Activated CD4-positive, alpha-beta T cell treated with anti-CD3 and anti-CD28 coated beads for 36 hours (primary cell): ENCODE measurements around the gene PMPCB. TPM values are rescaled to one million over a fixed set of nuclear protein-coding genes. Genes with fewer than 3 reads are reported as not detected.
"Not testable (repeated sequence)": the region's sequence is repeated elsewhere in the genome, so short reads cannot be mapped to it uniquely, and the experiment has no call there.

Source experiments
- ATAC-seq: fragments of 200-7000 bp; cut with Tn5 transposase; one replicate; pipeline ENCODE4 v1.10.0; 2021; ENCODE audit warnings: mild to moderate bottlenecking, moderate library complexity
- CTCF ChIA-PET: fragments of 350-600 bp; sonication (Branson Sonifier 250); formaldehyde crosslinking; loops from one replicate; lab custom pipeline; 2021; ENCODE audit warnings: antibody characterized with exemption; lab: Charles Lee
- POLR2A ChIA-PET: fragments of 350-600 bp; sonication (Branson Sonifier 250); formaldehyde crosslinking; loops from one replicate; lab custom pipeline; 2021; ENCODE audit warnings: antibody characterized with exemption, inconsistent platforms; lab: Charles Lee
- DNase-seq: peaks from one replicate; pipeline ENCODE4 v3.0.0-alpha.2; 2020
- H3K27ac Mint-ChIP-seq: one replicate; pipeline ENCODE4 v1.8.0; 2021; ENCODE audit warnings: mixed read lengths
- H3K27me3 Mint-ChIP-seq: one replicate; pipeline ENCODE4 v1.8.0; 2021; ENCODE audit warnings: mixed read lengths
- H3K36me3 Mint-ChIP-seq: one replicate; pipeline ENCODE4 v1.8.0; 2021; ENCODE audit warnings: low read depth, mixed read lengths
- H3K4me1 Mint-ChIP-seq: one replicate; pipeline ENCODE4 v1.8.0; 2021; ENCODE audit warnings: mixed read lengths
- H3K4me3 Mint-ChIP-seq: one replicate; pipeline ENCODE4 v1.8.0; 2021; ENCODE audit warnings: mild to moderate bottlenecking, moderate library complexity, mixed read lengths
- H3K9me3 Mint-ChIP-seq: one replicate; pipeline ENCODE4 v1.8.0; 2021; ENCODE audit warnings: low read depth, mixed read lengths
- intact Hi-C, 2 experiments: fragments of 100-400 bp; cut with DNase I in 1 of 2; cut with micrococcal nuclease in 1 of 2; formaldehyde crosslinking; loops; one replicate each; pipeline versions ENCODE4 v1.14.2 to v1.15.1; 2022 to 2024; cut with DNase I, micrococcal nuclease
- total RNA-seq, 2 experiments: library from RNA; stranded (reverse); gene quantifications; one replicate each; pipeline ENCODE4 v1.2.3, GENCODE V29; 2021

The PMPCB gene, protein sequence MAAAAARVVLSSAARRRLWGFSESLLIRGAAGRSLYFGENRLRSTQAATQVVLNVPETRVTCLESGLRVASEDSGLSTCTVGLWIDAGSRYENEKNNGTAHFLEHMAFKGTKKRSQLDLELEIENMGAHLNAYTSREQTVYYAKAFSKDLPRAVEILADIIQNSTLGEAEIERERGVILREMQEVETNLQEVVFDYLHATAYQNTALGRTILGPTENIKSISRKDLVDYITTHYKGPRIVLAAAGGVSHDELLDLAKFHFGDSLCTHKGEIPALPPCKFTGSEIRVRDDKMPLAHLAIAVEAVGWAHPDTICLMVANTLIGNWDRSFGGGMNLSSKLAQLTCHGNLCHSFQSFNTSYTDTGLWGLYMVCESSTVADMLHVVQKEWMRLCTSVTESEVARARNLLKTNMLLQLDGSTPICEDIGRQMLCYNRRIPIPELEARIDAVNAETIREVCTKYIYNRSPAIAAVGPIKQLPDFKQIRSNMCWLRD
- 10 to 100 TPM; 70.7 to 86.9 TPM for total RNA-seq

DNA sequence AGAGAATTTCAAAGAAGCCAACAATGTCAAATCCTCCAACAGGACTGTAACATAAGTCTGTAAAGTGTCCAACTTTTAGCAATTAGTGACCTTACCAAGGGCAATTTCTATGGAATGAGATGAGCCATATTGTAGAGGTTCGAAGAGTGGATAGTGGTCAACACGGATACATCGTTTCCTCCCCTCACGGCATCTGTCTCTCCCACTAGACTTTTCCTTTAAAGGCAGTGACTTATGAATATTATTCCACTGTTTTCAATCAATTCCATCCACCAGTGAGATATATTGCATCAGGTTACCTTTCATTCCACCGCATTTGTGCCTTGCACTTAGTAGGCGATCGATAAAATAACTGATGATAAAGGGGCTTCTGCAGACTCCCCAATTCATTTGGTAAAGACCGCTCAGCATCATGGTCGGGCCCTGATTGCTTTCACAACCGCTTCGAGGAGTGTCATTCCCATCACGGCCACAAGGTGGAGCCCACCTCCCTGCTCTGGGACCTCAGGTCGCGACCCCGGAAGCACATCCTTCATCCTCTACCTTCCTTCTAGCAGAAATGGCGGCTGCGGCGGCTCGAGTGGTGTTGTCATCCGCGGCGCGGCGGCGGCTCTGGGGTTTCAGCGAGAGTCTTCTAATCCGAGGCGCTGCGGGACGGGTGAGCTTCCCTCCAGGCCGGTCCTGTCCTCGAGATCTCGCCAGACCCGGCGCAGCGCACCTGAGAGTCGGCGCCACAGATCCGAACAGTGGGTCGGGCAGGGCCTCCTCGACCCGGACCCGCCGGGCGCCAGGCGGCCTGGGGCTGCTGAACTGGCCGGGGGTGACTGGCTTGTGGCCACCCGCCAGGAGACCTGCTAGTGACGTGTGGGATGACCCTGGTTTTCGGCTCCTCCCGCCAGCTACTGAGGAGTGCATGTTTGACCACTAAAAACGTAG lies at the start of gene PMPCB:
Gene PMPCB (plus strand): TSS at position 535 of the 936 bp plus-strand sequence. CDS start 25 bp downstream, at position 560.
- Mint-ChIP-seq H3K27me3 (no peaks in the 10 kb centered on the region), H3K4me3 (peak within 1 kb of the TSS; percentile 89), H3K27ac (peak within 1 kb of the TSS; percentile 93), H3K4me1 (peaks cover 33% of the 10 kb centered on the region), H3K9me3 (no peaks in the 10 kb centered on the region), H3K36me3 (peaks cover 27% of the 10 kb centered on the region)
- ATAC-seq (peak; percentile 98), DNase-seq (peak; percentile 98)
- CTCF ChIA-PET, result interaction anchor here (0.6 to 2.5 kb wide), 12 partner anchors 9 to 225 kb away, joined by 3 to 6 read pairs (median 3); partner anchors contain the start of gene ARMC10
- POLR2A ChIA-PET, result no interaction called here
- intact Hi-C loops, result loop anchor here (1.0 to 10.0 kb wide), 6 partner anchors 17 to 858 kb away; partner anchors contain the start of genes PSMC2 (in 2 of the 2), FAM185A (in 1 of the 2) and NAPEPLD (in 1 of the 2)

DNA sequence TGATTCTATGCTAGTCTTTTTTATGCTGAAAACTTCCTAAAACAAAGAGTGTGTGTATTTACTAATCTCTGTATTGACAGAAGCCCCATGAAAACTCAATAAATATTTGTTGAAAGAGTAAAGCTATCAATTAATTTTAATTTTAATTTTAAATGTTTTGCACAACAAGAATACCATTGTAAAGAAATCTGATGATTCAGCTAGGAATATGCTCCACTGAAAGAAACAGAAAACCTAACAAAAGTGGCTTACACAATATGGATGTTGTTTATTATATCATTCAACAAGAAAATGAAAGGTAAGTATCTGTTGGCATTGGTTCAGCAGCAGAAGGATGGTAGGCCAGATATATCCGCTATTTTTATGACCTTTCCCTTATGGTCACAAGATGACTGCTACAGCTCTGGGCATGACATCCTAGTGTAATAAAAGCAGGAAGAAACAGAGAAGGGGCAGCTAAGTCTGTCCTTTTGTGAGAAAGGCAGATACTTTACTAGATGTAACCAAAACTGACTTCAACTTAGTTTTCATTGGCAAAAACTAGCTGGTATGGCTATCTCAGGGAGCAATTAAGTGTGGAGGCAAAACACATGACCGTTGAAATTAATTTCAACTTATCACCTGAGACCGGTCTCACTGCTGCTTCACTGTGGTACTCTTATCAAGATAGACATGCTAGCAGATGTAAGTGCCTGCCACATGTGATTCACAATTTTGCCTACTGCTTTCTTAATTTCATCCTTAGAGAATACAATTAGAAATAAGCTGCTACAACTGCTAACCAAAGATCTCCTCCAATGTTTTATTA lies 43.3 kb upstream of the PMPCB start:
- ATAC-seq, H3K9me3 Mint-ChIP-seq, H3K27me3 Mint-ChIP-seq, H3K4me1 Mint-ChIP-seq, H3K36me3 Mint-ChIP-seq, intact Hi-C loops, POLR2A ChIA-PET, DNase-seq, H3K27ac Mint-ChIP-seq, H3K4me3 Mint-ChIP-seq: not testable (repeated sequence)
- CTCF ChIA-PET, result interaction anchor here (0.6 kb wide), 1 partner anchor 43 kb away, joined by 3 read pairs; the partner anchor contains the start of gene PMPCB

DNA sequence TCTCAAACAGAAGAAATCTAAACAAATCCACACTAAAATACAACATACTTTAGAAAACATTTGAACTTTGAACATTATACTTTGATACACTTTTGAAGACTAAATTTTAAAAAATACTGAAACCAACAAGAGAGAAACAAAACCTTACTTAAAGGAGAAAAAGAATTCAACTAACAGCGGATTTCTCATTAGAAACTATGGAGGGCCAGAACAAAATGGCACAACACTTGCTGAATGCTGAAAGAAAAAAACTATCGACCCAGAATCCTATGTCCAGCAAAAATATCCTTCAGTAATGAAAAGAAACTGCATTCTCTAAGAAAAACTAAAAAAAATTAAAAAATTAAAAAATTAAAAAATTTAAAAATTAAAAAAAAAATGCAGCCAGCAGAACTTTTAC lies 33.2 kb upstream of the PMPCB start:
- intact Hi-C loops, H3K4me1 Mint-ChIP-seq, CTCF ChIA-PET, H3K4me3 Mint-ChIP-seq, DNase-seq, H3K27me3 Mint-ChIP-seq, ATAC-seq, H3K36me3 Mint-ChIP-seq, H3K9me3 Mint-ChIP-seq, POLR2A ChIA-PET, H3K27ac Mint-ChIP-seq: not testable (repeated sequence)

DNA sequence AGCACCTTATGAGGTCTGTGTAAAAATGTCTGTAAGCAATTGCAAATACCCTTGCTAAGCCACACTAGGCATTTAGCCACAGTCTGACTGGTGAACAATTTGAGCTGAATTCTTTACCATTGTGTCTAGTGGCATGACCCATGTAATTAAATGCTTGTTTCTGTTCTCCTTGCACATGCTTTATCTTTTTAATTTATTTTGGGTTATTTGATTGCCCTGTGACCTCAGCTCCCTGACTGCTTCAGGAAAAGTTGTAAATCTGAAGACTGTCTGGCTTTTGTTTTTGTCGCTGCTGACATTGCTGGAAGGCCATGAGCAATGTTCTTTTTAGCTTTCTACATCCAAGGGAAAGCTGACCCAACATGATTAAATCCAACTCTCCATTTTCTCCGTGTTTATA lies 31.0 kb upstream of the PMPCB start:
- CTCF ChIA-PET, H3K4me1 Mint-ChIP-seq, H3K27me3 Mint-ChIP-seq, intact Hi-C loops, POLR2A ChIA-PET, H3K36me3 Mint-ChIP-seq, H3K9me3 Mint-ChIP-seq, ATAC-seq, H3K4me3 Mint-ChIP-seq, DNase-seq, H3K27ac Mint-ChIP-seq: not testable (repeated sequence)

DNA sequence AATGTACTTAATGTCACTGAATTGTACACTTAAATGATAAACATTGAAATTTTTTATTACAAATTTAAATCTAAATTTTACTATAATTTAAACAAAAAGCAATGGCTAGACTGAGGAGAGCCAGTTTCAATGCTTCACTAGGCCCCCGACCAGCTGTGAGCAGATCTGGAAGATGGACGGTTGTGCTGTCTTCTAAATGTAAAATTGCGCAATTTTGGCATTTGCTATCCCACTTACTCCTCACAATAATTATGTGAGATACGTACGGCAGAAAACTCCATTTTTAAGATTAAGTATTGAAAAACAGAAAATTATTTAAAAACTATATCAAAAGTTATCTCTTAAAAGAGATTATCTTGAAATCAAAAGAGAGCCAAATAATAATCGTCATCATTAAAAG lies 23.9 kb upstream of the PMPCB start:
- intact Hi-C loops, H3K27ac Mint-ChIP-seq, H3K4me3 Mint-ChIP-seq, H3K4me1 Mint-ChIP-seq, CTCF ChIA-PET, DNase-seq, H3K27me3 Mint-ChIP-seq, H3K9me3 Mint-ChIP-seq, POLR2A ChIA-PET, ATAC-seq: not testable (repeated sequence)
- H3K36me3 Mint-ChIP-seq, result peaks cover 16% of the 10 kb centered on the region

DNA sequence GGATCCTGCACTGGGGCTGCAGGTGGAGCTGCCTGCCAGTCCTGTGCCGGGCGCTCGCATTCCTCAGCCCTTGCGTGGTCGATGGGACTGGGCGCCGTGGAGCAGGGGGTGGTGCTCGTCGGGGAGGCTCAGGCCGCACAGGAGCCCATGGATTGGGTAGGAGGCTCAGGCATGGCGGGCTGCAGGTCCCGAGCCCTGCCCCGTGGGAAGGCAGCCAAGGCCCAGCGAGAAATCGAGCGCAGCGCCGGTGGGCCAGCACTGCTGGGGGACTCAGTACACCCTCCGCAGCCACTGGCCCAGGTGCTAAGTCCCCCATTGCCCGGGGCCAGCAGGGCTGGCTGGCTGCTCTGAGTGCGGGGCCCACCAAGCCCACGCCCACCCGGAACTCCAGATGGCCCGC lies 22.4 kb upstream of the PMPCB start:
- ATAC-seq, CTCF ChIA-PET, DNase-seq, intact Hi-C loops, H3K27me3 Mint-ChIP-seq, POLR2A ChIA-PET, H3K4me3 Mint-ChIP-seq, H3K9me3 Mint-ChIP-seq, H3K27ac Mint-ChIP-seq: not testable (repeated sequence)
- Mint-ChIP-seq H3K4me1 (peaks cover 11% of the 10 kb centered on the region), H3K36me3 (peaks cover 19% of the 10 kb centered on the region)

DNA sequence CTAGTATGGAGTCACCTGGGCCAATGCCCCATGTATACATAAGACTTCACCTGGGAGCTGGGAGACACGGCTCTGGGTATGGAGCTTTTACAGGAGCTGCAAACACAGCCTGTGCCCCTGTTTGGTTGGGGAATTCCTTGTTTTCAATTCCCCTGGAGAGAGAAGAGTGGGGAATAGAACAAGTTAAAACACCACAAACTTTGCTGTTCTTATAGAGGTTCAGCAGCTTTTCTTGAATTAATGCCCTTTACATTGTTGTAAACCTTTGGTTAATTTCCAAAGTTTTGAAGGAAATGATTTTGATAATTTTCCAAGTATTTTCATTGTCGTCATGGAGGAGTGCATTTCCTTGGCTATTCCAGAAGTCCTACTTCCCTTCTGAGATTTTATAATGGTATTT lies 19.0 kb upstream of the PMPCB start:
- CTCF ChIA-PET, result interaction anchor here (0.9 kb wide), 1 partner anchor 18 kb away, joined by 4 read pairs; no protein-coding TSS in a partner anchor
- H3K4me3 Mint-ChIP-seq, H3K27me3 Mint-ChIP-seq, H3K27ac Mint-ChIP-seq, intact Hi-C loops, ATAC-seq, POLR2A ChIA-PET, H3K9me3 Mint-ChIP-seq, DNase-seq: not testable (repeated sequence)
- Mint-ChIP-seq H3K36me3 (peaks cover 14% of the 10 kb centered on the region), H3K4me1 (peaks cover 18% of the 10 kb centered on the region)

DNA sequence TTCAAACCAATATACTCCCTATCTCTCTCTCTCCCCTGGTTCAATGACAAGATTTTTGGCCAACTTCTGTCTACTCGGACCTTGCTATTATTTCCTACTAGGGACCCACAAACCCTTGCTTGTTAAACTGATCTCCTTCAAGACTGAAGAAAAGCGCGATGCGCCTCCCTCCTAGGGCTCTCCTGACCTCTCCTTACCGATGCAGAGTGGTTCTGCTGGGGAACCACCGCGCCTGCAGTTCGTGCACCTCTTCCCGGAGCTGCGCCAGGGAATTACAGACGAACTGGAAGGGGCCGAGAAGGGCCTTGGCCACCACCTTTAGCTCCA lies 17.6 kb upstream of the PMPCB start:
- H3K36me3 Mint-ChIP-seq, POLR2A ChIA-PET, CTCF ChIA-PET, H3K27me3 Mint-ChIP-seq, H3K9me3 Mint-ChIP-seq, intact Hi-C loops, DNase-seq: not testable (repeated sequence)
- peak; percentile 37 for ATAC-seq
- H3K27ac Mint-ChIP-seq, result peak overlapping the region; percentile 89
- H3K4me3 Mint-ChIP-seq, result peak overlapping the region; percentile 92
- peaks cover 18% of the 10 kb centered on the region for H3K4me1 Mint-ChIP-seq

DNA sequence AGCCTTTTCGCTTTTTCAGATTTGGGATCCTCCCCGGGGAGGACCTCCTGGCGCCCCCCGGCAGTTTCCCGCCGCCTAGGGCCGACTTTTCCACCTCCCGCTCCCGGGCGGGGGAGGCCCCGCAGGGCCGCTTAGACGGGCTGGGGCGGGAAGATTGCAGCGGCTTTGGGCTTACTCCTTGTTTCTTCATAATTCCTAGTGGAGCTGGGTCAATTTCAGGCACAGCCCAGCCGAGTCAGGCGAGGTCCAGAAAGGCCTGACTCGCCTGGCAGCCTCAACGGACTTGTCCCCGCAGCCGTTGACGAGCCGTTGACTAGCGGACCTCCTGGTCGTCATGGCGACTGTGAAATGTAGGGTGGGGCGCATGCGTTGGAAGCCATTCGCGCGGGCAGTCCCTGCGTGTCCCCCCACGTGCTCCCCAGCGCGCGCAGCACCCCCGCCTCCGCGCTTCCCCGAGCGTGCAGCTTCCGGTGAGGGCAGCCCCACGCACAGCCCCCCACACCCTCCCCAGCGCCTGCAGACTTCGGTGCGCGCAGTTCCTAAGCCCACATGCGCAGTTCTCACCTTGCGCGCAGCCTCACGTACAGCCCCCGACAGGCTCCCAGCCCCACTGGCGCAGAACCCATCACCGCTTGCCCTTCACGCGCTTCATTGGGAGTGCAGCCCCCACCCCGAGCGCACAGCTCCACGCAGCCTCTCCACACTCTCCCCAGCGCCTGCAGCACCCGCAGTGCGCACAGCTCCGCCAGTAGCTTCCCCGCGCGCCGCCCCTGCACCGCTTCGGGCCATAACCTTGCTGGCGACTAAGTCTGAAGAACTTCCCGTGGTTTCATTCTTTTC lies 17.1 kb upstream of the PMPCB start:
- POLR2A ChIA-PET, H3K36me3 Mint-ChIP-seq, H3K27me3 Mint-ChIP-seq, H3K9me3 Mint-ChIP-seq: not testable (repeated sequence)
- peak; percentile 90 for ATAC-seq
- peak; percentile 92 for DNase-seq
- Mint-ChIP-seq H3K27ac (peak overlapping the region; percentile 98), H3K4me3 (peak overlapping the region; percentile 92), H3K4me1 (peaks cover 18% of the 10 kb centered on the region)
- intact Hi-C loops, result loop anchor here (1.0 to 2.0 kb wide), 6 partner anchors 17 to 531 kb away; partner anchors contain the start of genes PMPCB (in 2 of the 2), ARMC10 (in 1 of the 2), DNAJC2 (in 1 of the 2) and FAM185A (in 1 of the 2)
- CTCF ChIA-PET, result interaction anchor here (0.6 to 1.0 kb wide), 5 partner anchors 19 to 522 kb away, joined by 3 to 7 read pairs (median 3); no protein-coding TSS in a partner anchor

DNA sequence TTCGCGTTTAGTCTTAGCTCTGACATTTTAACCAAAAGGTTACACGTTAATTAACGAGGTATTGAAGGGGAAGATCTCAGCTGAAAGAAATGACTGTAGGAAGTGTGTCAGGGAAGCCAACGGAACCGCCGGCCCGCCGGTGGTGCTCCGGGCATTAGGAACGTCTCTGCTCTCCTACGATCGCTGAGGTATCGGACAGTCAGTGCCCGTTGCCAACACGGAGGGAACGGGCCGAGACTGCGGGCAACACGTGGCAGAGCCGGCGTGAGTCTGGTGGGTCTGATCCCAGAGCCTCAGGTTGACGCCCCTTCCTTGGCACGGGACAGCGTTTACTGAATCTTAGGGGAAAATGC lies 16.5 kb upstream of the PMPCB start:
- peak; percentile 25 for DNase-seq
- Mint-ChIP-seq H3K27ac (peak overlapping the region; percentile 98), H3K4me1 (peaks cover 18% of the 10 kb centered on the region), H3K4me3 (peak overlapping the region; percentile 92)
- H3K27me3 Mint-ChIP-seq, POLR2A ChIA-PET, H3K36me3 Mint-ChIP-seq, ATAC-seq, H3K9me3 Mint-ChIP-seq: not testable (repeated sequence)
- CTCF ChIA-PET, result interaction anchor here (0.6 to 1.0 kb wide), 4 partner anchors 18 to 523 kb away, joined by 3 to 7 read pairs (median 4); no protein-coding TSS in a partner anchor
- intact Hi-C loops, result loop anchor here (1.0 to 2.0 kb wide), 6 partner anchors 17 to 532 kb away; partner anchors contain the start of genes PMPCB (in 2 of the 2), ARMC10 (in 1 of the 2), DNAJC2 (in 1 of the 2) and FAM185A (in 1 of the 2)
